Measurements from ENCODE around the gene MAN1C1.

The MAN1C1 gene

GRCh38 chr1:25641329-25641725 lies 24.7 kb downstream of the MAN1C1 start:
- no peak for TF ChIP-seq YY1 (IDR thresholded peaks at IDR 0.05; ENCODE audit: insufficient read depth, insufficient read length)
- no peak for TF ChIP-seq SUZ12 (IDR thresholded peaks at IDR 0.05; ENCODE audit: extremely low read depth, insufficient read depth, insufficient read length)
- TF ChIP-seq ZNF274 (IDR thresholded peaks at IDR 0.05; ENCODE audit: low read depth, low read length) = no peak
- no peaks in the 10 kb centered on the region for H3K27me3 ChIP-seq (ENCODE audit: insufficient read depth, insufficient read length)

DNA sequence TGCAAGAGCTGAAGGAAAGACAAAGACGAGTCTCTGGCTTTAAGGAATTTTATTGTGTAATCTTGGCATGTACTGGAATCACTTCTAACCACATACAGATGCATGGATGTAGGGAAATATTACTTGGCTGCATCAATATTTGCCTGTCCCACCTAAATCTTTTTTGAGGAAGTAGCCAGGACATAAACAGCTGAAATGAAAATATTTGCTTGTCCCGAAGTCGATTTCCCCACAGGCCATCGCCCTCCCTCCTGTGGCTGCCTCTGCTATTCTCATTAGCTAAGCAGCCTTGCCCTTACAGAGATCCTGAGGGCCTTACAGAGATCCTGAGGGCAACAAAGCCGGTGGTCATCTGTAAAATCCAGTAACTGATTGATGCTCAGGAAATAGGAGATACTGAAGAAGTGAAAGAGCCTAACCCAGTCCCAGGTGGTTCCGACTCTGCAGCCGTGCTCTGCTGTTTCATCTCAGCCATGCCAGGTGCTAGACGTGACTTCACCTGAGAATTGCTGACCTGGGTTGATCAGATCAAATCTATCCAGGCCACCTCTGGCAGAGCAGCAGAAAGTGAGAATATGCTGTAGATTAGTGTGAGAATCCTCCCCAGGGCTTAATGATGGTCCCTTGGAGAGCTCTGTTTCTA lies 25.5 kb downstream of the MAN1C1 start:
- Histone ChIP-seq H3K4me1 (ENCODE audit: insufficient read depth, insufficient read length) (peaks cover 10% of the 10 kb centered on the region), H3K4me3 (ENCODE audit: insufficient read length, low read depth) (no peak overlapping the region), H3K27me3 (ENCODE audit: insufficient read depth, insufficient read length) (no peaks in the 10 kb centered on the region), H3K9ac (ENCODE audit: insufficient read length, low read depth) (no peak overlapping the region), H3K36me3 (ENCODE audit: insufficient read depth, insufficient read length, low read length) (peaks cover 3% of the 10 kb centered on the region), H3K9me3 (ENCODE audit: insufficient read depth, low read length) (peaks cover 4% of the 10 kb centered on the region; the same call in 1 of the 2 replicates)
- no peak for DNase-seq (ENCODE audit: low read depth, low spot score)
- TF ChIP-seq YY1 (IDR thresholded peaks at IDR 0.05; ENCODE audit: insufficient read depth, insufficient read length) (no peak), ZNF274 (IDR thresholded peaks at IDR 0.05; ENCODE audit: low read depth, low read length) (no peak), SUZ12 (IDR thresholded peaks at IDR 0.05; ENCODE audit: extremely low read depth, insufficient read depth, insufficient read length) (no peak)

More at GRCh38 chr1:25641329-25641725, 24.7 kb downstream of the MAN1C1 start:
- no peak for DNase-seq (ENCODE audit: low read depth, low spot score)
- H3K4me1 ChIP-seq (ENCODE audit: insufficient read depth, insufficient read length) = peaks cover 10% of the 10 kb centered on the region
- H3K36me3 ChIP-seq (ENCODE audit: insufficient read depth, insufficient read length, low read length) = peaks cover 3% of the 10 kb centered on the region
- no peak overlapping the region for H3K4me3 ChIP-seq (ENCODE audit: insufficient read length, low read depth)
- peaks cover 9% of the 10 kb centered on the region; the same call in 1 of the 2 replicates for H3K9me3 ChIP-seq (ENCODE audit: insufficient read depth, low read length)
- H3K9ac ChIP-seq (ENCODE audit: insufficient read length, low read depth) = no peak overlapping the region

- H3K9ac ChIP-seq (ENCODE audit: insufficient read length, low read depth) = no peak overlapping the region
- H3K27me3 ChIP-seq (ENCODE audit: insufficient read depth, insufficient read length) = no peaks in the 10 kb centered on the region
- H3K4me3 ChIP-seq (ENCODE audit: insufficient read length, low read depth) = no peak overlapping the region
- DNase-seq (ENCODE audit: low read depth, low spot score) = no peak
- H3K9me3 ChIP-seq (ENCODE audit: insufficient read depth, low read length) = no peaks in the 10 kb centered on the region; the same call in 1 of the 2 replicates
- H3K36me3 ChIP-seq (ENCODE audit: insufficient read depth, insufficient read length, low read length) = peaks cover 3% of the 10 kb centered on the region
- no peak for TF ChIP-seq YY1 (IDR thresholded peaks at IDR 0.05; ENCODE audit: insufficient read depth, insufficient read length)
- TF ChIP-seq ZNF274 (IDR thresholded peaks at IDR 0.05; ENCODE audit: low read depth, low read length) = no peak
- no peak for TF ChIP-seq SUZ12 (IDR thresholded peaks at IDR 0.05; ENCODE audit: extremely low read depth, insufficient read depth, insufficient read length)
- peaks cover 10% of the 10 kb centered on the region for H3K4me1 ChIP-seq (ENCODE audit: insufficient read depth, insufficient read length)
Measured at GRCh38 chr1:25642574-25643108, 26.1 kb downstream of the MAN1C1 start.

GRCh38 chr1:25643929-25644328 lies 27.3 kb downstream of the MAN1C1 start:
- TF ChIP-seq SUZ12 (IDR thresholded peaks at IDR 0.05; ENCODE audit: extremely low read depth, insufficient read depth, insufficient read length) = no peak
- no peak for TF ChIP-seq YY1 (IDR thresholded peaks at IDR 0.05; ENCODE audit: insufficient read depth, insufficient read length)
- no peak for TF ChIP-seq ZNF274 (IDR thresholded peaks at IDR 0.05; ENCODE audit: low read depth, low read length)

GRCh38 chr1:25644962-25645361 lies 28.4 kb downstream of the MAN1C1 start:
- Histone ChIP-seq H3K4me1 (ENCODE audit: insufficient read depth, insufficient read length) (peaks cover 10% of the 10 kb centered on the region), H3K27me3 (ENCODE audit: insufficient read depth, insufficient read length) (no peaks in the 10 kb centered on the region), H3K9ac (ENCODE audit: insufficient read length, low read depth) (no peak overlapping the region), H3K36me3 (ENCODE audit: insufficient read depth, insufficient read length, low read length) (peaks cover 3% of the 10 kb centered on the region), H3K4me3 (ENCODE audit: insufficient read length, low read depth) (no peak overlapping the region), H3K9me3 (ENCODE audit: insufficient read depth, low read length) (no peaks in the 10 kb centered on the region)
- TF ChIP-seq SUZ12 (IDR thresholded peaks at IDR 0.05; ENCODE audit: extremely low read depth, insufficient read depth, insufficient read length) = no peak
- no peak for TF ChIP-seq YY1 (IDR thresholded peaks at IDR 0.05; ENCODE audit: insufficient read depth, insufficient read length)
- no peak for TF ChIP-seq ZNF274 (IDR thresholded peaks at IDR 0.05; ENCODE audit: low read depth, low read length)
- DNase-seq (ENCODE audit: low read depth, low spot score) = no peak

More at GRCh38 chr1:25643929-25644328, 27.3 kb downstream of the MAN1C1 start:
- no peak for DNase-seq (ENCODE audit: low read depth, low spot score)
- peaks cover 10% of the 10 kb centered on the region for H3K4me1 ChIP-seq (ENCODE audit: insufficient read depth, insufficient read length)
- no peak overlapping the region for H3K9ac ChIP-seq (ENCODE audit: insufficient read length, low read depth)
- peaks cover 3% of the 10 kb centered on the region for H3K36me3 ChIP-seq (ENCODE audit: insufficient read depth, insufficient read length, low read length)
- no peaks in the 10 kb centered on the region for H3K27me3 ChIP-seq (ENCODE audit: insufficient read depth, insufficient read length)
- H3K9me3 ChIP-seq (ENCODE audit: insufficient read depth, low read length) = no peaks in the 10 kb centered on the region
- H3K4me3 ChIP-seq (ENCODE audit: insufficient read length, low read depth) = no peak overlapping the region

GRCh38 chr1:25645637-25646400 lies 29.2 kb downstream of the MAN1C1 start:
- Histone ChIP-seq H3K4me3 (ENCODE audit: insufficient read length, low read depth) (no peak overlapping the region), H3K9me3 (ENCODE audit: insufficient read depth, low read length) (no peaks in the 10 kb centered on the region), H3K9ac (ENCODE audit: insufficient read length, low read depth) (no peak overlapping the region), H3K36me3 (ENCODE audit: insufficient read depth, insufficient read length, low read length) (peaks cover 3% of the 10 kb centered on the region), H3K4me1 (ENCODE audit: insufficient read depth, insufficient read length) (peaks cover 8% of the 10 kb centered on the region), H3K27me3 (ENCODE audit: insufficient read depth, insufficient read length) (no peaks in the 10 kb centered on the region)
- TF ChIP-seq SUZ12 (IDR thresholded peaks at IDR 0.05; ENCODE audit: extremely low read depth, insufficient read depth, insufficient read length) (no peak), ZNF274 (IDR thresholded peaks at IDR 0.05; ENCODE audit: low read depth, low read length) (no peak), YY1 (IDR thresholded peaks at IDR 0.05; ENCODE audit: insufficient read depth, insufficient read length) (no peak)
- no peak for DNase-seq (ENCODE audit: low read depth, low spot score)

DNA sequence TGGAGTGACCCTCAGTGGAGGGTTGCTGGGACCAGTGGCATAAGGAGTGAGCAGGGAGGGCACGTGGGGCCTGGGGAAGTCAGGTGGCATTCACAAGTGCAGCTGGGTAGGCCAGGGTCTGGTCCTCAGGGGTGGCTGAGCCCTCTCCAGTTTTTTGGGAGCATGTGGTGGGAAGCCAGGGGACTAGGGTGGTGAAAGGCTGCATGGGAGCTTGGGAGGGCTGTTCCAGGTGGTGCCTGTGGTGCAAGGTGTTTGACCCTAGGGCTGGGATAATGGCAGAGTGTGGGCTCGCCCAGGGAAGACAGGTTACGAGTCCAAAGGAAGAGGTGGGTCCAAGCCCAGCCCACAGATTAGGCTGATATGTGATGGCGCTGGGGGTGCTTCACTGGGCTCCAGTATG lies 30.5 kb downstream of the MAN1C1 start:
- Histone ChIP-seq H3K27me3 (ENCODE audit: insufficient read depth, insufficient read length) (no peaks in the 10 kb centered on the region), H3K9me3 (ENCODE audit: insufficient read depth, low read length) (no peaks in the 10 kb centered on the region), H3K9ac (ENCODE audit: insufficient read length, low read depth) (no peak overlapping the region), H3K4me3 (ENCODE audit: insufficient read length, low read depth) (no peak overlapping the region), H3K4me1 (ENCODE audit: insufficient read depth, insufficient read length) (peaks cover 4% of the 10 kb centered on the region), H3K36me3 (ENCODE audit: insufficient read depth, insufficient read length, low read length) (peaks cover 3% of the 10 kb centered on the region)
- no peak for DNase-seq (ENCODE audit: low read depth, low spot score)
- TF ChIP-seq ZNF274 (IDR thresholded peaks at IDR 0.05; ENCODE audit: low read depth, low read length) (no peak), SUZ12 (IDR thresholded peaks at IDR 0.05; ENCODE audit: extremely low read depth, insufficient read depth, insufficient read length) (no peak), YY1 (IDR thresholded peaks at IDR 0.05; ENCODE audit: insufficient read depth, insufficient read length) (no peak)

Measured in NT2/D1 (cell line).